D721Med (cell line): ENCODE results near the gene TCERG1L.

ENCODE experiments used
- DNase-seq: peaks from one replicate; pipeline ENCODE4 v3.0.0; 2011; ENCODE audit warnings: low spot score; ENCODE audit not compliant: insufficient read length
- FAIRE-seq: peaks from 2 replicates; lab custom pipeline; 2011; peaks lifted over from hg19 to GRCh38; lab: Jason Lieb, UNC
- TF ChIP-seq, protein P1 (sequence below): IDR thresholded peaks from 2 replicates; pipeline ENCODE4 v1.5.1; 2012; ENCODE audit warnings: mild to moderate bottlenecking, control low read depth; ENCODE audit not compliant: insufficient read depth; ENCODE audit errors: missing control alignments

Gene TCERG1L

DNA sequence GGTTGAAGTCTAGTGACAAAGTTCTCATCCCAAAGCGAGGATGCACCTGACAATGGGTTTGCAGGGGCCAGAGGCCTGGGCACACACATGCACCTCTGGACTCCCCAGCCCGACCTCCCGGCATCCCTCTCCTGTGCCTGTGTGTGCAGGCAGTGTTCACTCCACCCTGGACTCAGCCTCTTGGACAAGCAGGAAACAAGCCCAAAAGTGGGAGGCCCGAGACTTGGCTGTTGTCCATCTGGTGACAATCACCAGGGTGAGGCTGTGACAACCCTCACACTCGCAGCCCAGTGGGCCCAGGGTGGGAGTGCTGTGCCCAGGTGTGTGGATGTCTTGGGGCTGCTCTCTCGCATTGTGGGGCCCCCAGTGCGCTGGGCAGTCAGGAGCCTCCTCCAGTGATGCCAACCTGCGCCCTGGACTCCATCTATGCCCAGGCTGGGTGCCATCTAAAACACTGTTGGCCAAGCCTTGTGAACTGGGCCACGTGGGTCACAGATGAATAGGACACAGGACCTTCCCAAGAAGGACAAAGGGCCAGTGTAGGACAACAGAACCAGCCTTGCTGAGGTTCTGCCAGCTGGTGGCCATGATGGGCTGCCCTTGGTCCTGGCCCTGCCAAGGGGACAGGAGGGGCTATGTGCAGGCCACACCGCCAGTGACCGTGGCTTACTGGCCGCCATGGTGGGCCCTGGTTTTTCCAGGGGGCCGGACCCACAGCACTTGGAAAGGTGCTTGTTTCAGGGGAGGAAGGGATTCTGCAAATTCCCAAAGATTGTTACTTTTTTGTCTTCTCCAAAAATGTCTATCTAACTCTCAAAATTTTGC is 144.3 kb downstream of the TCERG1L start:
- TF ChIP-seq, protein P1, sequence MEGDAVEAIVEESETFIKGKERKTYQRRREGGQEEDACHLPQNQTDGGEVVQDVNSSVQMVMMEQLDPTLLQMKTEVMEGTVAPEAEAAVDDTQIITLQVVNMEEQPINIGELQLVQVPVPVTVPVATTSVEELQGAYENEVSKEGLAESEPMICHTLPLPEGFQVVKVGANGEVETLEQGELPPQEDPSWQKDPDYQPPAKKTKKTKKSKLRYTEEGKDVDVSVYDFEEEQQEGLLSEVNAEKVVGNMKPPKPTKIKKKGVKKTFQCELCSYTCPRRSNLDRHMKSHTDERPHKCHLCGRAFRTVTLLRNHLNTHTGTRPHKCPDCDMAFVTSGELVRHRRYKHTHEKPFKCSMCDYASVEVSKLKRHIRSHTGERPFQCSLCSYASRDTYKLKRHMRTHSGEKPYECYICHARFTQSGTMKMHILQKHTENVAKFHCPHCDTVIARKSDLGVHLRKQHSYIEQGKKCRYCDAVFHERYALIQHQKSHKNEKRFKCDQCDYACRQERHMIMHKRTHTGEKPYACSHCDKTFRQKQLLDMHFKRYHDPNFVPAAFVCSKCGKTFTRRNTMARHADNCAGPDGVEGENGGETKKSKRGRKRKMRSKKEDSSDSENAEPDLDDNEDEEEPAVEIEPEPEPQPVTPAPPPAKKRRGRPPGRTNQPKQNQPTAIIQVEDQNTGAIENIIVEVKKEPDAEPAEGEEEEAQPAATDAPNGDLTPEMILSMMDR, result no peak
- no peak for FAIRE-seq
- no peak for DNase-seq

DNA sequence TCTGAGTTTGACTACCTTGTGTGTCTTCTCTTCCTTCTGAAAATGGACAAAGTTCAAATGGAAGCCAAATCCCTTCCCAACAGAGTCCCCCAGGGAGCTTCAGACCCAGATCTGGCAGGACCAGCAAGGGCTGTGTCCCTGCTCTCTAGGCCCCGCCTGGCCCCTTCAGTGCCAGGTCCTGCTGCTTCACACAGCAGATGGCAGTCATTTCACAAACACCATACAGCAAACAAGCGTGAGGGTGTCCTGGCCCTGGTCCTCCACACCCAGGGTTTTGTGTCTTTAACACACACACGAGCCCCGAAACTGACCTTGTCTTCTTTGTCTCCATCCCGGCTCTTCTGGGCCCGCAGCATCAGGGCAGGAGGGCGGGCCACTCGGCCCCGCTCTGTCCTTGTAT is 145.0 kb downstream of the TCERG1L start:
- TF ChIP-seq, protein P1, result no peak
- no peak for DNase-seq
- no peak for FAIRE-seq

DNA sequence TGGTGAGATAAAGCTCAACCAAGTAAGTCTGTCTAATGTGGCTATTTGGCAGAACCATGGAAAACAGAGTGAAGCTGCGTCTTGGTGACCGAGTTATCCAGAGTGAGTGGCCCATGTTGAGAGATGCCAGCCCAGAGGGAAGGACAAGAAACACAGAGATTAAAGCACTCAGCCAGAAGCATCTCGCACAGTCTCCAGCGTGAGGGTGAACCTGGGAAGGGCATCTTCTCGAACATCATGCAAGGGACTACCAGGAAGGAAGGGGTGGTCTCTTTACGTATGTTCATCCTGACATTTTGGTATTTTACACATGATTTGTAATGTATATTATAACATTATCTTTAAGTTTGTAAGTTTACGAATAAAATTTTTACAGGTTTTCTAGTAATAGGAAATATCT is 146.4 kb downstream of the TCERG1L start:
- DNase-seq (no peak), FAIRE-seq (no peak)
- TF ChIP-seq, protein P1, result no peak

DNA sequence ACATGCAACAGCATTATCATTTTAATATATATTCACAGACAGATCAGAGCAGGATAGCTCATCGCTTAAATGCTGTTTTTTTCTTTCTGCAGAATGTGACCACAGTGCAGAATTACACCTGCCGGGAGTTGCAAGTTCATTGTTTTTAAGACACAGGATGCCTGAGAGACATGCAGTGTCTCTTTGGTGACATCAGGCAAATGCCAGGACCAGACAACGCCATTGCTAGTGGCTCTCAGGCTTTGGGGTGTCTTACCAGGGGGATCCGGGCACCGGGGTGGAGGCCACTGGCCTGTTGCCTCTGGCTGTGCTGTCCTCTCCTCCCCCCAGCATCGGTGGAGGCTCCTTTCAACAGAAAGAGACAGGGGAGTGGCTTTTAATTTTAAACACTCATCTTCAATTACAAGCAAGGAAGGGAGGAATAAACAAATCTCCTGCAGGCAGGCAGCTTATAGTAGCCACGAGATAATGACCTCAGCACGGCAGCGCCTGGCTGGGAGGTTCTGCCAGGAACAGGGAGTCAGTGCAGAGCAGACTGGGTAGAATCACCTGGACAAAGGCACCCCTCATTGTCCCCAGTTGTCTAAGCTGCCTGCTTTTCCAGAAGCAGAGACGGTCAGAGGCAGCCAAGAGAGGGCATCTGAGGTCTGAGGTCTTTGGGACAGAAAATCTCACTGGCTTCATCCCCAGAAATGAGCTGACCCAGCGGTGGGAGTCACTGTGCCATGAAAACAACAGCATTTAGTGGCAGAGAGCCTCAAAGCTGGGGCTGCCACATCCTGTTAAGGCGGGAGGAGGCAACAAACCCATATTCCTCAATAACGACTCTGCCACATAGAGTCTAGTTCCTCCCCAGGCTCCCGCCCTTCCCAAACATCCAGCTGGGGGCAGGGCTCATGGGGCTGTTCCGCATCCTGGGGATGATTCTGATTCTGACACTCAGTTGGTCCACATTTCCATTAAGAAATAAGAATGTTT is 148.4 kb downstream of the TCERG1L start:
- FAIRE-seq (no peak), DNase-seq (no peak)
- TF ChIP-seq, protein P1, result no peak

DNA sequence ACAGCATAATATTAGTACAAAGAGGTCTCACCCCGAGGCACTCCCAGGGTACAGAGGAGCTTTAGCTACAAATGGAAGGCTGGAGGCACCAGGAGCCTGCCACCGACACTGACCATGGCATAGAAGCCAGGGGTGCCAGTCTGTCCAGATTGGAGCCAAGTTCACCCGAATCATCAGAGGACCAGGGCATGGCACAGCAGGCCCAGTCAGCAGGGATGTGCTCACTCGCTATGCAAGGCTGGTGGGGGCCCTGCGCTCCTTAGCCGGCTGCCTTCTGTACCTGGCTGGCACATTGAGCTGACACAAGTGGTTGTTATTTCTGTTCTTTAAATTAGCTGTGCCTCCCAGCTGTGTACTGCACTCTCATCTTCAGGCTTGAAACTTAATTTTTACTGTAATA is 149.3 kb downstream of the TCERG1L start:
- TF ChIP-seq, protein P1, result no peak
- DNase-seq, result no peak
- FAIRE-seq, result no peak

DNA sequence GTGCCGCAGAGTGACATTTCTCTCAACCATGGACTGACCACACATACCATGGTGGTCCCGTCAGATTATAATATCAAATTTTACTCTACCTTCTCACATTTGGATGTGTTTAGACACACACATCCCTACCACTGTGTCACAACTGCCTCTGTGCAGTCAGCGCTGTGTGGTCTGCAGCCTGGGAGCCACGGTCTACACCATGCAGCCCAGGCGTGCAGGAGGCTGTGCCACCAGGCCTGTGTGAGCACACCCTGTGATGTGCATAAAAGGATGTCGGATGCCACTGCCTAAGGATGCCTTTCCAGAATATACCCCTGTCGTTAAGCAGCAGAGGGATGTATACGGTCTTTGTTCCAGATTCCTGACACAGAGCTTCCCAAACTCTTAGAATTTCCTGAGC is 150.4 kb downstream of the TCERG1L start:
- no peak for FAIRE-seq
- TF ChIP-seq, protein P1, result no peak
- no peak for DNase-seq
